GM18907 (cell line): ENCODE data around the gene RAD51.
A peak's percentile ranks its signal among the peaks of the same experiment; 100 is the strongest.
"Not testable (repeated sequence)": the region's sequence is repeated elsewhere in the genome, so short reads cannot be mapped to it uniquely, and the experiment has no call there.

Source experiments
- ATAC-seq: cut with Tn5 transposase; IDR thresholded peaks from one replicate; pipeline ENCODE4 v1.9.1; 2021; ENCODE audit warnings: mild to moderate bottlenecking, moderate library complexity; ENCODE audit not compliant: unreplicated experiment

Gene RAD51

GRCh38 chr15:40694688-40695468, at the start of gene RAD51:
Gene RAD51, plus strand, starts transcription at chr15:40695174. Its CDS starts 3,585 bp downstream, at chr15:40698759.
- ATAC-seq = peak; percentile 83

- ATAC-seq = no peak
Observed at GRCh38 chr15:40647523-40647922, 47.5 kb upstream of the RAD51 start.

GRCh38 chr15:40650479-40650878, 44.5 kb upstream of the RAD51 start:
- ATAC-seq = no peak

GRCh38 chr15:40660686-40661085, 34.3 kb upstream of the RAD51 start:
- no peak for ATAC-seq

GRCh38 chr15:40664909-40665308, 30.1 kb upstream of the RAD51 start:
- ATAC-seq = no peak

- not testable (repeated sequence) for ATAC-seq
Observed at GRCh38 chr15:40676290-40676689, 18.7 kb upstream of the RAD51 start.

- not testable (repeated sequence) for ATAC-seq
Observed at GRCh38 chr15:40676906-40677305, 18.1 kb upstream of the RAD51 start.

- ATAC-seq = no peak
Observed at GRCh38 chr15:40680151-40680550, 14.8 kb upstream of the RAD51 start.

GRCh38 chr15:40680959-40681358, 14.0 kb upstream of the RAD51 start:
- ATAC-seq = not testable (repeated sequence)

- ATAC-seq = no peak
Observed at GRCh38 chr15:40684381-40684780, 10.6 kb upstream of the RAD51 start.

GRCh38 chr15:40685376-40685775, 9.6 kb upstream of the RAD51 start:
- no peak for ATAC-seq

- ATAC-seq = no peak
Observed at GRCh38 chr15:40688932-40689799, 5.8 kb upstream of the RAD51 start.

- ATAC-seq = no peak
Observed at GRCh38 chr15:40691737-40692136, 3.2 kb upstream of the RAD51 start.

GRCh38 chr15:40693904-40694687, 878 bp upstream of the RAD51 start:
- ATAC-seq = peak; percentile 6

GRCh38 chr15:40695469-40695890, 506 bp downstream of the RAD51 start:
- ATAC-seq = peak; percentile 25

- ATAC-seq = no peak
Observed at GRCh38 chr15:40696228-40696627, 1.3 kb downstream of the RAD51 start.

- no peak for ATAC-seq
Observed at GRCh38 chr15:40697916-40698315, 2.9 kb downstream of the RAD51 start.

GRCh38 chr15:40702077-40702476, 7.1 kb downstream of the RAD51 start:
- no peak for ATAC-seq

- no peak for ATAC-seq
Observed at GRCh38 chr15:40706121-40706520, 11.1 kb downstream of the RAD51 start.

GRCh38 chr15:40714144-40714543, 19.2 kb downstream of the RAD51 start:
- ATAC-seq = no peak

- ATAC-seq = no peak
Observed at GRCh38 chr15:40716165-40716564, 21.2 kb downstream of the RAD51 start.
